G401.6 (cell line): Measurements from ENCODE around the gene PLSCR3.

Experiments used
- FAIRE-seq: peaks from 2 replicates; lab custom pipeline; 2012; peaks lifted over from hg19 to GRCh38; lab: Jason Lieb, UNC

Gene PLSCR3

DNA sequence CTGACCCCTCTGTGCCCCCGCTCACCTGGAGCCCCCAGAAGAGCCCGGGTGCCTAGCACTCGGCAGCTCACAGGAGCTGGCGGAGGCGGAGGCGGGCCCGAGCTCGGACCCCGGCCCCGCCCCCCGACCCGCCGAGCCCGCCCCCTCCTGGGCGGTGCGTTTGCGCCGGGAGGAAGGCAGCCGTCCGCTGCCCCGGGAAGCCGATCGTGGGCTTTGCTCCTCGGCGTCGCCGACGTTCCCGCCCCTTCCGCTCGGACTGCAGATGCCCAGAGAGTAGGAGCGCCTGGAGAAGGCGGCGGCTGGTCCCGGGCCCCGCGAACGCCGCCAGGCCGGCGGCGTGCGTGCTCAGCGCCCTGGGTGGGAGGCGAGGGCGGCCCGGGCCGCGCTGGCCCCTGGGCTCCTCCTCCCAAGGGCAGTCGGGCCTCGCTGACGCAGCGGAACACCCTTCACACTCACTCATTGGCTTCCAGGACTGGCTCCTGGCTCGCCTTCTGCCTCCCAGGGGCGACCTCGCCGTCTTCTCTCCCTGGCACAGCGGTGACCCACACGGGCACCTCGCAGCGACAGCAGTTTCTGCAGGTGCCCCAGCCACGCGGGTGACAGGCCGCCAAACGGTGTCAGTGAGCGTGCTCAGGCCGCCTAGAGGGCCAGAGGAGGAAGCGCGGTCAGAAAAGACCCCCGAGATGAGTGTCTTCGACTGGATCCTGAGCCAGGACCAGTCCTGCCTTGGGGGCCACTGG is at the start of gene PLSCR3:
PLSCR3 (minus strand) TSS at position 74 of the 740 bp plus-strand sequence. CDS start 415 bp downstream, outside the sequence.
- FAIRE-seq: no peak

DNA sequence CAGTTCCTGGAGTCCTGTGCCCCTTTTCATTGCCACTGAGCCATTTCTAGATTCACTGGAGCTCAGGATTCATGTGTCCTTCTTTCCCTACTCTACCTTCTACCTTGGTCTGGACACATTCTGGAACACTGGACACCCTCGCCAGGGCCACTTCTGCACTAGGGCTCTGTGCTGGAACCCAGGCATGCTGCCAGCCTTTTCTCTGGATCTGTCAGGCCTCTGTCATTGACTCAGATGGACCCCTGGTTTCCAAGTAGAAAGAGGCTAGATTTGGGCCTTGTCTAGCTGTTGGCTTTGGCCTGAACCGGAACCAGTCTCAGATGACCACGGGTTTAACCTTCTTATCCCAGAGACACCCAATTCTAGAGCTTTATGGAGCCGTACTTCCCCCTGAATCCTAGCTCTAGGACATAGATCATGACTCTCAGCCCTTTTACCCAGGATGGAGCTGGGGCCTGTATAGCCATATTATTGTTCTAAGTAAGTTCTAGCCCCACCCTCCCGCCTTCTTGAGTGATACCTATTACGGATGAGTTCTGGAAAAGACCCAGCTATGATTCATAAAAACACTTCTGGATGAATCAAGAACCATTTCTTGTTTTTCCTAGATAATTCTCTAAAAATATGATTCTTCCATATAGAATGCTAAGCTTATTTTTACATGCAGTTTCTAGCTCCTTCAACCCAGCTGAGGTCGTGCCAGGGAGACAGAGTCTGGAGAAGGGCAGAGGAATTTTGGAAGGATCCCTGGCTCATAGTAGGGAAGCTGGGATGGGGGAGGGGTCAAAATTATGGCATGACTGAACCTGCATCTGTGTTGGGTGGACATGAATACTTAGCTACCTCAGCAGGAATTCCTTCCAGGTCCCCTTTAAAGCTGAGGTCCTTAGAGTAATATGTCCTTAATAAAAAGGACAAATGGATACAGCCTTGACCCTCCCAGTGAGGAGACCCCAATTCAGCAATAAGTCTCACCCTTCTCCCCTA is 49.5 kb upstream of the PLSCR3 start:
- FAIRE-seq: no peak

- FAIRE-seq: no peak
Observed at GRCh38 chr17:7442142-7442541, 47.8 kb upstream of the PLSCR3 start.

DNA sequence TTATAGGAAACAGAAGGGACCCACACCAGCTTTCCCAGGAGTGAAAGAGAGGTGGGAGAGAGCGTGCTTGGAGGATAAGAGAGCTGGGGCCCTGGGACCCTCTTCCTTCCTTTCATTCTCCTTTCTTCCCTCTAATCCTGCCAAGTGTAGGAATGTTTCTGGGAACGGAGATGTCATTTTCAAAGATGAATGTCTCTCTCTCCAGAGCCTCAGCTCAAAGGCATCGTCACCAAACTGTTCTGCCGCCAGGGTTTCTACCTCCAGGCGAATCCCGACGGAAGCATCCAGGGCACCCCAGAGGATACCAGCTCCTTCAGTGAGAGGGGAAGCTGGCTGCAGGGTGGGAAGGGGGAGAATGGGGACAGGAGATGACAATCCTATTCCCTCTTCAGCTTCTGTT is 46.9 kb upstream of the PLSCR3 start:
- no peak for FAIRE-seq

DNA sequence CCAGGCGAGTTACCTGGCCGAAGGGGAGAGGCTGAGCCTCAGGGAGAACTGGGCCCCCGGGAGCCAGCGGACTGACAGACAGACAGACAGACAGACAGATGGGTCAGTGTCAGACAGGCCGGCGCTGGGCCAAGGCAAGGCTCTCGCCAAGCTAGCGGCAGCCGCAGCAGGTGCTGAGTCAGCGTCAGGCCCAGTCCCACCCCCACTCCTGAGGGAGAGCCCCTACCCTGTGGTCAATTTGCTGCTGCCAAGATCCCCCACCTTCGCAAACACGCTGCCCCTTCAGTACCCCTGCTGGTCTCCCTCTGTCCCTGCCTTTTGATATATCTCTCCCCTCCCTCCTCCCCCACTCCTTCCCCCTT is 46.5 kb upstream of the PLSCR3 start:
- FAIRE-seq: no peak

GRCh38 chr17:7440113-7440833 is 45.9 kb upstream of the PLSCR3 start:
- FAIRE-seq: no peak

- FAIRE-seq: no peak
Observed at GRCh38 chr17:7439462-7440112, 45.3 kb upstream of the PLSCR3 start, which contains the start of gene FGF11. TSS of gene FGF11 (plus strand) at chr17:7439512. CDS start at chr17:7439621, 109 bp downstream.

DNA sequence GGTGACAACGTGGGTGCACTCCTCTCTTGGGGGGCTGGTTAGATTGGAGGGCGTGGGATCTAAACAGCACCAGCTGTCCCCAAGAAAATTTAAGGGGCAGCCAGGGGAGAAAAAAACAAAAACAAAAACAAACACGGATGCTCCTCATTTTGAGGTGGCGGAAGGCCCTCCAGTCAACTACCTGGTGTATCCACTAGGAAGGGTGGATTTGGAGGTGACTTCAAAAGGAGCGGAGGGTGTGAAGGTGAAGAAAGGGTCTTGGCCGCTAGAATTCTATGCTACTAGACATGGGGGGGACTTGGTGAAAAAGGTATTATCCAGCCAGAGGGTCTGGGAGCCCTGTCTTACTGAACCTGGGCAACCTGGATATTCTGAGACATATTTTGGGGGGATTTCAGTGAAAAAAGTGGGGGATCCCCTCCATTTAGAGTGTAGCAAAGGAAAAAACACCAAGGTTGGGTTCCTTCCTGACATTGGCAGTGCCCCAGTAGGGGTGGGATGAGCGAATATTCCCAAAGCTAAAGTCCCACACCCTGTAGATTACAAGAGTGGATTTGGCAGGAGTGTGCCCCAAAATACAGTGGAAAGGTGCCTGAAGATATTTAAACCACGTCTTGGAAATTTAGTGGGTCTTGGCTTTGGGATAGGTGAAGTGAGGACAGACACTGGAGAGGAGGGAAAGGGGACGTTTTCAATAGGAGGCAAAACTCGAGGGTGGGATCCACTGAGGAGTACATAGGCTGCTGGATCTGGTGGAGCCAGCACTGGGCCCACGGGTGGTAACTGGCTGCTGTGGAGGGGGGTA is 44.5 kb upstream of the PLSCR3 start:
- FAIRE-seq: no peak

DNA sequence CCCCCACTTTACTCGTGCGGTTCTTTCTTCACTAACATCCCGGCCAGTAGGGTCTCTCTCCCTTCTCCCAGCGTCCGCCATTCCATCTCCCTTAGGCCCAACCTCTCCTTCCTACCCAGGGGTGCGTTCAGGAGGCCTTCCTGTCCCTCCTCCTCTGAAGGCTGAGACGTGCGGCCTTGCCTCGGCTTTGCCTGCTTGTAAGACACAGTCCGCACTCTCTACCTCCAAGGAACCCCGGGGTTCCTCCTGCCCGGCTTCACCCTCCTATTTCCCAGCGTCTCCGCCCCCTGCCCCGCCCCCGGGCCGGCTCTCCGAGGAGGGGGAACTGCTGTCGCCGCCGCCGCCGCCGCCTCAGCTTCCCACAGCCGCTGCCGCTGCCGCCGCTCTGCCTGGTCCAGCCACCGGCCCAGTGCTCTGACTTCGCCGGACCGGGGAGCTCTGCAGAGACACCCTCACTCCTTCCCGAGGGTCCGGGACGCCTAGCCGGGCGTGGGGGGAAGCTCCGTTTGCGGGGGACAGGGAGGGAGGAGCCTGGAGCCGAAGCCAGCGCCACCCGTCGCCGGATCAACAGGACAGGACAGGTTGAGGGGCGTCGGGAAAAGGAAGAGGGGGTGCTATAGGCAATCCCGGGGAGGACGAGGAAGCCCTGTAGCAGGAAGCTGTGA is 43.8 kb upstream of the PLSCR3 start:
- FAIRE-seq: peak; percentile 65

DNA sequence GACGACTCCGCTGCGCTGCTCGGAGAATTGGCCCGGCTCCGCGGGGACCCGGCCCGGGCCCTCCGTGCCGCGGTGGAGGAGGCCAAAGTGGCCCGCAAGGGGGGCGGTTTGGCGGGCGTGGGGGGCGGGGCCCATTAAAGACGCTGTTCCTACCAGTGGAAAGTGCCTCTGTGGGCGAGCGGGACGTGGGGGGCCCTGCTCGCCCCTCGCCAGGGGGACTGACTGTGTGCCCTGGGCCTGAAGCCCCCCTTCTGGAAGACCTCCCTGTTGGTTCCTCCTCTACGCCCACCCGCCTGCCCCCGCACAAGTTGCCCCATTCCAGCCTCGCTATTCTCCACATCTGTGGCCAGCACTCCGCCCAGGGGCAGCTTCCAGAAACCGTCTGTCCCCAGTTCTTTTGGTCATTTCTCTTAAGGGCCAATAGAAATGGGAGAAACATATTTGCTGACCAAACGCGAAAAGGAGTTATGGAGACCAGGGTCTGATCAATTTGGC is 43.1 kb upstream of the PLSCR3 start:
- FAIRE-seq: no peak

DNA sequence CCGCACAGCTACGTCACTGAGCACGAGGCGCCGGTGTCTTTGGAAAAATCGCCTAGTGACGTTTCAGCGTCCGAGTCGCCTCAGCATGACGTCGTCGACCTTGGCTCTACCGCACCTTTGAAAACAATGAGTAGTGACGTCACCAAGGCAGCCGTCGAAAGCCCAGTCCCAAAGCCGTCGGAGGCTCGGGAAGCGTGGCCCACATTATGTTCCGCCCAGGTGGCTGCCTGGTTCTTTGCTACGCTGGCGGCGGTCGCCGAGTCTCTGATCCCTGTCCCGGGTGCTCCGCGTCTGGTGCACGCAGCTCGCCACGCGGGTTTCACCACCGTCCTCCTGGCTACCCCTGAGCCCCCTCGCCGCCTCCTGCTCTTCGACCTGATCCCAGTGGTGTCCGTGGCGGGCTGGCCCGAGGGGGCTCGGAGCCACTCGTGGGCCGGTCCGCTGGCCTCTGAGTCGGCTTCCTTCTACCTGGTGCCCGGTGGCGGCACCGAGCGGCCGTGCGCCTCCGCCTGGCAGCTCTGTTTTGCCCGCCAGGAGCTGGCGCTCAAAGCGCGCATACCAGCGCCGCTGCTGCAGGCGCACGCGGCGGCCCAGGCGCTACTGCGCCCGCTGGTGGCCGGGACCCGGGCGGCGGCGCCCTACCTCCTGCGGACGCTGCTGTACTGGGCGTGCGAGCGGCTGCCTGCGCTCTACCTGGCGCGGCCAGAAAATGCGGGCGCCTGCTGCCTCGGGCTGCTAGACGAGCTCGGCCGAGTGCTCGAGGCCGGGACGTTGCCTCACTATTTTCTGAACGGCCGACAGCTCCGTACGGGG is 42.4 kb upstream of the PLSCR3 start:
- no peak for FAIRE-seq

DNA sequence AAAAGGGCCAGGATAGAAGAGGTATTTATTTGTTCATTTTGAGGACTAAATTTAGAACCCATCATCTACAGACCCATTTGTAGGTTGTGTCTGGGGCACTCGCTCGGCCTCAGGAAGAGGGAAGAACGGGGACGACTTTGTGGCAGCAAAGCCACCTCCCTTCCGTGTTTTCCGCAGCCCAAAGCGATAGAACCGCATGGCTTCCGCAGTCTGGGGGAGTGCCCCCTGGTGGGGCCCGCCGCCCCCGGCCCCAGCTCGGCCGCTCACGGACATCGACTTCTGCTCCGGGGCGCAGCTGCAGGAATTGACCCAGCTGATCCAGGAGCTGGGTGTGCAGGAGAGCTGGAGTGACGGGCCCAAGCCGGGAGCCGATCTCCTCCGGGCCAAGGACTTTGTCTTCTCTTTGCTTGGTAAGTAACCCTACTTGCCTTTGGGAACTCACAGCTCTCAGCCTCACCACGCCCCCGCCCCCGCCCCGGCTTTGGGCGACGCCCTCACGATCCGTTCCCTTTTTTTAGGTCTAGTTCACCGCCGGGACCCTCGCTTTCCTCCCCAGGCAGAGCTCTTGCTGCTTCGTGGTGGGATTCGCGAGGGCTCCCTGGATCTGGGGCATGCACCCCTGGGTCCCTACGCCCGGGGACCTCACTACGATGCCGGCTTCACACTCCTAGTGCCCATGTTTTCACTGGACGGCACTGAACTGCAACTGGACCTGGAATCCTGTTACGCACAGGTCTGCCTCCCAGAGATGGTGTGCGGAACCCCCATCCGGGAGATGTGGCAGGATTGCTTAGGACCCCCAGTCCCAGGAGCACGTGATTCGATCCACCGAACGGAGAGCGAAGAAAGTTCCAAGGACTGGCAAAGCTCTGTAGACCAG is 41.6 kb upstream of the PLSCR3 start:
- no peak for FAIRE-seq

GRCh38 chr17:7432296-7432695 is 38.0 kb upstream of the PLSCR3 start:
- no peak for FAIRE-seq

DNA sequence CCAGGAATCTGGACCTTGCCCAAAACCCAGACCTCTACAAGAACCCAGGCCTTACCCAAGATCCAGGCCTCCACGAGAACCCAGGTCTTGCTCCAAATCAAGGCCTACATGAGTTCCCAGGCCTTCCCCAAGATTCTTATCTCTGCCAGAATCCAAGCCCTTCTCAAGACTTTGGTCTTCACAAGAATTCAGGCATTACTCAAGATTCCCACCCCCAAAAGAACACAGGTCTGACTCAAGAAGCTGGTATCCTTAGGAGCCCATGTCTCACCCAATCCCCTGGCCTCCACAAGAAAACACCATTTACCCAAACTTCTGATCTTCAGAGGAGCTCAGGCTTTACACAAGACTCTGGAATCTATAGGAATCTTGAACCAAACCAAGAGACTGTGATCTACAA is 36.9 kb upstream of the PLSCR3 start:
- FAIRE-seq: no peak

GRCh38 chr17:7429722-7430121 is 35.4 kb upstream of the PLSCR3 start:
- no peak for FAIRE-seq

- FAIRE-seq: no peak
Observed at GRCh38 chr17:7428557-7428956, 34.2 kb upstream of the PLSCR3 start, which contains the start of gene SPEM3. TSS of gene SPEM3 (plus strand) at chr17:7428857. CDS start at chr17:7428903, 46 bp downstream.

- FAIRE-seq: no peak
Observed at GRCh38 chr17:7427549-7427948, 33.2 kb upstream of the PLSCR3 start.

GRCh38 chr17:7426896-7427489 is 32.7 kb upstream of the PLSCR3 start:
- no peak for FAIRE-seq
